ENCODE measurements around the gene LAMC1.
"Not testable (repeated sequence)": the region's sequence is repeated elsewhere in the genome, so short reads cannot be mapped to it uniquely, and the experiment has no call there.

Gene LAMC1

GRCh38 chr1:183114441-183114840, 91.2 kb downstream of the LAMC1 start:
- DNase-seq: no peak

- DNase-seq: no peak
Measured at GRCh38 chr1:183116416-183116815, 93.2 kb downstream of the LAMC1 start.

- no peak for DNase-seq
Measured at GRCh38 chr1:183121609-183122008, 98.4 kb downstream of the LAMC1 start.

- DNase-seq: no peak
Measured at GRCh38 chr1:183124259-183124658, 101.0 kb downstream of the LAMC1 start.

- no peak for DNase-seq
Measured at GRCh38 chr1:183125279-183125999, 102.2 kb downstream of the LAMC1 start.

- DNase-seq: no peak
Measured at GRCh38 chr1:183126000-183126366, 102.8 kb downstream of the LAMC1 start.

- no peak for DNase-seq
Measured at GRCh38 chr1:183126528-183126927, 103.3 kb downstream of the LAMC1 start.

- no peak for DNase-seq
Measured at GRCh38 chr1:183129921-183130690, 106.9 kb downstream of the LAMC1 start.

- no peak for DNase-seq
Measured at GRCh38 chr1:183131166-183131565, 107.9 kb downstream of the LAMC1 start.

GRCh38 chr1:183135336-183135735, 112.1 kb downstream of the LAMC1 start:
- DNase-seq: no peak

GRCh38 chr1:183137782-183138181, 114.6 kb downstream of the LAMC1 start:
- DNase-seq: no peak

GRCh38 chr1:183138301-183138700, 115.1 kb downstream of the LAMC1 start:
- no peak for DNase-seq

GRCh38 chr1:183139281-183139942, 116.2 kb downstream of the LAMC1 start:
- no peak for DNase-seq

GRCh38 chr1:183140633-183141032, 117.4 kb downstream of the LAMC1 start:
- DNase-seq: no peak

GRCh38 chr1:183142171-183142570, 119.0 kb downstream of the LAMC1 start:
- DNase-seq: no peak

GRCh38 chr1:183143576-183144315, 120.5 kb downstream of the LAMC1 start:
- no peak for DNase-seq

GRCh38 chr1:183144752-183145151, 121.5 kb downstream of the LAMC1 start:
- DNase-seq: no peak

- DNase-seq: no peak
Measured at GRCh38 chr1:183147735-183148134, 124.5 kb downstream of the LAMC1 start.

GRCh38 chr1:183148599-183148998, 125.4 kb downstream of the LAMC1 start:
- DNase-seq: no peak

- DNase-seq: no peak
Measured at GRCh38 chr1:183149273-183149672, 126.1 kb downstream of the LAMC1 start.

- not testable (repeated sequence) for DNase-seq
Measured at GRCh38 chr1:183150032-183150431, 126.8 kb downstream of the LAMC1 start.

- DNase-seq: no peak
Measured at GRCh38 chr1:183150445-183150844, 127.2 kb downstream of the LAMC1 start.

GRCh38 chr1:183152180-183152579, 129.0 kb downstream of the LAMC1 start:
- no peak for DNase-seq

Data from islet precursor cell (in vitro differentiated cells).